Spinal cord (tissue), 10 donors: ENCODE data around the gene GOLGA2. TPM values are rescaled to one million over a fixed set of nuclear protein-coding genes. Genes with fewer than 3 reads are reported as not detected.

Source experiments
- DNase-seq, 6 donors: peaks; one replicate each; pipeline versions ENCODE4 v3.0.0 to v3.0.0-alpha.2; 2013 to 2015; ENCODE audit warnings: low spot score in 6 of 6, low read depth in 4 of 6
- H3K27ac ChIP-seq: one replicate; pipeline ENCODE4 v1.5.1; 2013; ENCODE audit warnings: low read depth, low read length, control low read depth
- H3K27me3 ChIP-seq: one replicate; pipeline ENCODE4 v1.6.1; 2013; ENCODE audit warnings: low read length; ENCODE audit not compliant: control insufficient read depth, insufficient read depth
- H3K36me3 ChIP-seq: one replicate; pipeline ENCODE4 v1.6.1; 2013; ENCODE audit warnings: low read length; ENCODE audit not compliant: control insufficient read depth, insufficient read depth
- H3K4me1 ChIP-seq: one replicate; pipeline ENCODE4 v1.6.1; 2013; ENCODE audit warnings: low read length; ENCODE audit not compliant: control insufficient read depth, insufficient read depth
- H3K4me3 ChIP-seq: one replicate; pipeline ENCODE4 v1.5.1; 2013; ENCODE audit warnings: low read depth, low read length, control low read depth
- H3K9me3 ChIP-seq: one replicate; pipeline ENCODE4 v1.6.1; 2013; ENCODE audit warnings: low read length; ENCODE audit not compliant: control insufficient read depth, insufficient read depth
- WGBS: methylation state at CpG from one replicate; pipeline ENCODE4 v1.1.5; 2013; ENCODE audit warnings: missing lambda C conversion rate; ENCODE audit not compliant: insufficient coverage; 5-methylcytosine and 5-hydroxymethylcytosine counted together
- polyA plus RNA-seq, 2 donors: library from polyadenylated mRNA; unstranded; fragments of 120-200 nt; gene quantifications; one replicate each; pipeline ENCODE4 v1.2.1, GENCODE V29; 2013; ENCODE audit not compliant: insufficient read length in 2 of 2
- total RNA-seq, 2 donors: library from RNA; depleted of rRNA in 1 of 2; stranded (reverse); fragments of 120-200 nt in 1 of 2; fragments of >200 nt in 1 of 2; gene quantifications; one replicate each; pipeline versions ENCODE4 v1.2.3 to v1.2.4, GENCODE V29; 2013 to 2014
- donor health status: healthy.

The GOLGA2 gene
- total and polyA plus RNA-seq, 4 donors = 70.6 to 119 (median 86.0) TPM

DNA sequence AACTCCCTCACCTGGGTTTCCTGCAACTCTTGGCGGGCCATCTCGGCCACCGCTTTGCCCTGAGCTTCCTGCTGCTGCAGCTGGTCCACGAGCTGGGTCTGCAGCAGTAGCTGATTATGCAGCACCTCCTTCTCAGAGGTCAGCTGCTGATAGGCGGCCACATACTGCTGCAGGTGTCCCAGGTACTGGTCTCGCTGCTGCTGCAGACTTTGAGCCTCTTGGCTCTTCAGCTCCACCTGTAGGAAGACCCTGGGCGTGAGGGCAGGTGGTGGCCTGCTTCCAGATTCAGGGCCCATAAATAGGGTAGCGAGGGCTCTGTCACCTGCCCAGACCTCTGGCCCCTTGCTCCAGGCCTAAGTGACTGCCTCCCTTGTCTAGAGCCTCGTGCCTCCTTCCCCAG is 16.7 kb downstream of the GOLGA2 start:
- Histone ChIP-seq H3K4me3 (no peak overlapping the region), H3K36me3 (peaks cover 92% of the 10 kb centered on the region), H3K27me3 (no peaks in the 10 kb centered on the region), H3K9me3 (no peaks in the 10 kb centered on the region), H3K4me1 (peaks cover 9% of the 10 kb centered on the region), H3K27ac (no peak overlapping the region)
- no peak for DNase-seq
- 86% methylated on average over 9 of the region's 9 CpGs for WGBS

- H3K9me3 ChIP-seq = no peaks in the 10 kb centered on the region
- H3K36me3 ChIP-seq = peaks cover 95% of the 10 kb centered on the region
- peaks cover 9% of the 10 kb centered on the region for H3K4me1 ChIP-seq
- H3K4me3 ChIP-seq = no peak overlapping the region
- no peak overlapping the region for H3K27ac ChIP-seq
- 90% methylated on average over 2 of the region's 6 CpGs for WGBS
- no peaks in the 10 kb centered on the region for H3K27me3 ChIP-seq
- no peak for DNase-seq
Measured at GRCh38 chr9:128258326-128258725, 17.5 kb downstream of the GOLGA2 start.

- peaks cover 9% of the 10 kb centered on the region for H3K4me1 ChIP-seq
- 92% methylated on average over 11 of the region's 11 CpGs for WGBS
Measured at GRCh38 chr9:128257907-128258306, 17.9 kb downstream of the GOLGA2 start.

DNA sequence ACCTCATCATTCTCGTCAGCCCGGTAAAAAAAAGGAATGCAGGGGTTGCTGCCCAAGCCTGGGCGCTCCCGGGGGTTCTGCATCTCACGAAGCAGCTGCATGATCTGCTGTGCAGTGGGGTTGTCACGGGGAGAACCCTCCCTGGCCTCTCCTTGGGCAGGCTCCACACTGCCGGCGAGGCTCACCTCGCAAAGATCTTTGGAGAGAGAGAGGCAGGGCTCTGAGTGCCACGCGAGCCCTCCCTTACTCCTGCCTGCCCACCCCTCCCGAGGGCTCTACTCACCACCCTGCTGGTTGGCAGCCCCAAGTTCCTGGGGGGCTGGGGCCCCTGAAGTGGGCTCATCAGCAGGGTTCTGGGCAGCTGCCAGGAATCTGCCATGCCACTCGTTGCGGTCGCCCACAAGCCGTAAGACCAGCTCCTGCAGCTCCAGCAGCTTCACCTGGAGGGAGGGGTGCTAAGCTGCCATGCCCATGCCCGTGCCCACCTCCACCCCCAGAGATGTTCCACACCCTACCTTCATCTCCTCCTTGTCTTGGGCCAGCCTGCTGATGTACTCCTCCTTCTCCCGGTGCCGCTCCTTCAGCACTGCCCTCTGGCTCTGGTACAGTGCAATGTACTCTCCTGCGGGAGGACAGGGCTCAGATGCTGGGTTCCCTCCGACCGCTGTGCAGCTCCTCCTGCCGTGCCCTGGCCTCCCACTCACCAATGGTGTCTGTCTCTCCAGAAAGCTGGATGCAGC is 18.6 kb downstream of the GOLGA2 start:
- WGBS = 70% methylated on average over 22 of the region's 23 CpGs
- no peak overlapping the region for H3K4me3 ChIP-seq
- DNase-seq = no peak

More at GRCh38 chr9:128257907-128258306, 17.9 kb downstream of the GOLGA2 start:
- Histone ChIP-seq H3K27ac (no peak overlapping the region), H3K27me3 (no peaks in the 10 kb centered on the region), H3K9me3 (no peaks in the 10 kb centered on the region), H3K36me3 (peaks cover 95% of the 10 kb centered on the region), H3K4me3 (no peak overlapping the region)
- DNase-seq = no peak

GRCh38 chr9:128254855-128255759 is 20.7 kb downstream of the GOLGA2 start:
- WGBS = 53% methylated on average over 15 of the region's 18 CpGs
- DNase-seq = peak in 2 of 6 donors; percentile 75 to 78
- Histone ChIP-seq H3K27me3 (no peaks in the 10 kb centered on the region), H3K36me3 (peaks cover 92% of the 10 kb centered on the region), H3K9me3 (no peaks in the 10 kb centered on the region), H3K4me1 (peaks cover 19% of the 10 kb centered on the region), H3K27ac (no peak overlapping the region), H3K4me3 (no peak overlapping the region)

More for the DNA sequence above, 18.6 kb downstream of the GOLGA2 start:
- Histone ChIP-seq H3K27me3 (no peaks in the 10 kb centered on the region), H3K36me3 (peaks cover 95% of the 10 kb centered on the region), H3K4me1 (peaks cover 9% of the 10 kb centered on the region), H3K9me3 (no peaks in the 10 kb centered on the region), H3K27ac (no peak overlapping the region)

- H3K27ac ChIP-seq = no peak overlapping the region
- H3K9me3 ChIP-seq = no peaks in the 10 kb centered on the region
- H3K36me3 ChIP-seq = peaks cover 92% of the 10 kb centered on the region
- no peak overlapping the region for H3K4me3 ChIP-seq
- peaks cover 19% of the 10 kb centered on the region for H3K4me1 ChIP-seq
- 87% methylated on average over 12 of the region's 20 CpGs for WGBS
- DNase-seq = no peak
- H3K27me3 ChIP-seq = no peaks in the 10 kb centered on the region
Measured at GRCh38 chr9:128254362-128254761, 21.4 kb downstream of the GOLGA2 start.

DNA sequence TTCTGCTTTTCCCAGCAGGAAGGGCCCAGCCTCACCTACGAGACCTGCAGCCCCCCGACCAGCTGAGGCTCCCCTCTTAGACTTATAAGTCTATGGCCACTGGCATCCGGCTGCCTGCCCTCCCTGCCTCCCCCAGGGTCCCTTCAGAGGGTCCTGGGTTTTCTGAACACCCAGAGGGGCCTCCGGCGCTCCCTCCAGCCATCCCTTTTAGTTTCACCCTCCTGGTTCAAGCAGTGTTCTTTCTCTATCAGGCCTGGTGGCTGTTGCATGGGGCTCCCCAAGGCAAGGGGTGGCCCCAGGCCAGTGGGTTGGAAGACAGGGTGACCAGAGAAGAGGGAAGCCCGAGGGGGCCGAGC is 21.8 kb downstream of the GOLGA2 start:
- 91% methylated on average over 6 of the region's 7 CpGs for WGBS
- H3K4me1 ChIP-seq = peaks cover 19% of the 10 kb centered on the region
- H3K4me3 ChIP-seq = no peak overlapping the region
- H3K36me3 ChIP-seq = peaks cover 91% of the 10 kb centered on the region
- H3K9me3 ChIP-seq = no peaks in the 10 kb centered on the region
- H3K27ac ChIP-seq = no peak overlapping the region
- DNase-seq = no peak
- H3K27me3 ChIP-seq = no peaks in the 10 kb centered on the region

DNA sequence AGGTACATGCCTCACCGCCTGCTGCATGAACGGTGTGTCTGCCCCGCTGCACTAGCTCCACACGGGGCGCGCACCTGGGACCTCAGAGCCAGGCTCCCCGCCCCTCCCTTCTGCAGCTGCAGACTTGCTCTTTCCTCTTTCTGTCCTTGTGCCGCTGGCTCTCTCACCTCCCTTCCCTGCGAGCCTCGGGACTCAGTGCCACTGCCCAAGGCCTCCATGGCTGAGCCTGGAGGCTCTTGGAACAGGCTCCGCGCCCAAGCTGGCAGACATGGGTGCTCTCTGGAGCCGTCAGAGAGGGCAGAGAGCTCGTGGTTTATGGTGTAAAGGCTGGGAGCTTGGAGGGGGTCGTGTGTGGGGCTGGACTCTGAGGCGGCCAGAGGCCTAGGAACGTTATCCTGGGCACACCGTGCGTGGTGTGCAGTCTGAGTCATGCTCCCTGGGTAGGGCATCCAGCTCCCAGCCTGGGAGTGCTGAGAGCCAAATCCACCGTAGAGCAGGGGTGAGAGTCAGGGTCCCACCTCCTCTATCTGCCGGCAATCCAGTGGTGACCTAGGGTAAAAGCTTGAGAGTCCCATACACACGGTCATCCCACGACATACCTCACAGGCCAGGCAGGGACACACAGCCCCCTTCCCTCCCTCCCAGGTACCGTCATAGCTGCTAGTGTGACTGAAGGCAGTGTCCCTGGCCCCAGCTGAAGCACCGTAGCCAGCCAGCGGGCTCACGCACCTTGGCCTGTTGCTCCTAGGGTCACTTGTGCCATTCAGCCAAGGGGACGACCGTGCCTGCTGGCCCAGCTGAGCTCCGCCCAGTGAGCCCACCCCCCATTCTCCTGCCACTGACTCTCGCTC is 22.4 kb downstream of the GOLGA2 start:
- Histone ChIP-seq H3K27ac (no peak overlapping the region), H3K27me3 (no peaks in the 10 kb centered on the region), H3K36me3 (peaks cover 91% of the 10 kb centered on the region), H3K4me3 (no peak overlapping the region), H3K4me1 (peaks cover 19% of the 10 kb centered on the region), H3K9me3 (no peaks in the 10 kb centered on the region)
- DNase-seq = no peak
- WGBS = 86% methylated on average over 31 of the region's 31 CpGs
